NCI-H1048 (cell line): ENCODE results near the gene CD2.

Source experiments
- DNase-seq: peaks from one replicate; lab custom pipeline; 2025; lab: John Stamatoyannopoulos, UW

Gene CD2

DNA sequence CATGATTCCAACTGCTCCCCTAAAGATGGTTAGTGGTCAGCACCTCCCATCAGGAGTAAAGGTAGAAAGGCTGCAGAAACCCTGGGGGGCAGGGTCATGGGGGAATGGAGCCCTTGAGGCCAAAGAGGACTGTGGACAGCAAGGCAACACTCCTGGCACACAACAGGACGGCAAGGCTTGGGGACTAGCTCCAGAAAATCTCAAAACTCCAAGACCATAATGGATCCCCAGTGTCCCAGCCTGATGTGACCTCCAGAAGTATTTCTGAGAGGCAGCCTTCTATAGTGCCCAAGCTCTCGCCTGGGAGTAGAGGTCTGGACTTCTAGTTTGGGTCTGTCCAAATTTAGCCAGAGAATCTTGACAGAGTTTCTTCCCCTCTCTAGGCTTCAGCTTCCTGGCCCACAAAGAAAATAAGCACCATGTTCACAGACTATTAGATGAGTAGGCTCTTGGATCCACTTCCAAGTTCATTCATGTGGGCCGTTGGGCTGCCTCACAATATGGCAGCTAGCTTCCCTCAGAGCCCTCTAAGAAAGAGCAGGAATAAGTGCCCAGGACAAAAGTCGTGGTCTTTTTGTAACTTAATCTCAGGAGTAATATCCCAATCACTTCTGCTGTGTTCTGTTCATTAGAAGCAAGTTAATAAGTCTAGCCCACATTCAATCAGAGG, 6.9 kb downstream of the CD2 start:
- no peak for DNase-seq

DNA sequence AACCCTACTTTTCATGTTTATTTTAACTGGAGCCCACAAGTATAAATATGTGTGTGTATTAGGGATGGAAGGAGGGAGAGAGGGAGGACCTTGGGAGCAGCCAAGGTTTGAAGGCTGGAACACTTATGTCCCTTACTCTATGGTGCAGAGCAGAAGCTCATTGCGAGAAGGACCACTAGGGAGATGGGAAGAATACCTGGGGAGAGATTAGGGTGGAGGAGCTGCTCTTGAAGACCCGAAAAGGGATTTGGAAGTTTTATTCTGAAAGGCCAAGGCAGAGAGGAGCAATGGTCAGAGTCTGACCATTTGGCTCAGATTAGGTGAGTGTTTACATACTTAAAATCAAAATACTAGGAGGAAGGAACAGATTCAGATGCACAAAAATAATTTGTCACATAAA, 8.1 kb downstream of the CD2 start:
- DNase-seq, result no peak

DNA sequence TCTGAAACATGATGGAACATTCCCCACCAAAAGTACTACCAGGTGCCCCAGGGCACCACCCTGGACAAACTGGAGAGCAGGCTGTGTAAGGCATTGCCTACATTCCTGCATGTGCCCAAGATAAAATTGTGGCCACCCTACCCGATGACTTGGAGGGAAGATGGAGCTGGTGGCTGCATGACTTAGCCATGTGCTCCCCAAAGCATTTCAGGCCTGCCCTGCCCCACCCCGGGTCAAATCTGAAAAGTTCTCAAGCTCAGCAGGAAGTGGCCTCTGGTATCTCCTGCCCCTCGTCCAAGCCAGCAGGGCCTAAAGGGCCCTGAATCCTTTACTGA, 8.5 kb downstream of the CD2 start:
- DNase-seq, result no peak

DNA sequence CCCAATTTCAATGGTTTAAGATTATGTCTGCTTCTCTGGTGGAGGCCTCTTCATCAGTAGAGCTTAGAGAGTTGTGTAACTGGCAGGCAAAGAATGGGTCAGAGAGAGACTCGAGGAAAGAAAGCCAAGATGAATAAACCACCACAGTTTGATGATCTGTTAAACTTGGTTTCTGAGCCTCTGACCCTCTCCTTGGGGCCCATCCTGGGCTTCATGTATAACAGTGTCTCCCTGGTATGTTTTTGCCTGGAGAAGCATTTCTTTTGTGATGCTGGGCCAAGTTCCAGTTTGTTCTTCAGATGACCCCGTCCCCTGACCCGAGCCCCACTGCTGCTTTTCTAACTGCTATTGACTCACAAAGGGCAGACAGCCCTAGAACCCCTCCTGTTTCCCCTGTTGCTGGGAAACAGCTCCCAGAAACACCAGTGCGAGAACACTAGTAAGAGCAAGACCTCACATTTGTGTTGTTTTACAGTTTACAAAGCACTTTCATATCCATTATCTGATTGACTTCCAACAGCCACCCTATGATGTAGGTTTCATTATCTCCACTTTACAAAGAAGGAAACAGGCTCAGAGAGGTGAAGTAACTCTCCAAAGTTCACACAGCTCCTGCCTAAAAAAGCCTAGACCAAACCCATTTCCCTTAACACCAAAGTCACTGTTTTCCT, 9.0 kb downstream of the CD2 start:
- DNase-seq, result no peak

DNA sequence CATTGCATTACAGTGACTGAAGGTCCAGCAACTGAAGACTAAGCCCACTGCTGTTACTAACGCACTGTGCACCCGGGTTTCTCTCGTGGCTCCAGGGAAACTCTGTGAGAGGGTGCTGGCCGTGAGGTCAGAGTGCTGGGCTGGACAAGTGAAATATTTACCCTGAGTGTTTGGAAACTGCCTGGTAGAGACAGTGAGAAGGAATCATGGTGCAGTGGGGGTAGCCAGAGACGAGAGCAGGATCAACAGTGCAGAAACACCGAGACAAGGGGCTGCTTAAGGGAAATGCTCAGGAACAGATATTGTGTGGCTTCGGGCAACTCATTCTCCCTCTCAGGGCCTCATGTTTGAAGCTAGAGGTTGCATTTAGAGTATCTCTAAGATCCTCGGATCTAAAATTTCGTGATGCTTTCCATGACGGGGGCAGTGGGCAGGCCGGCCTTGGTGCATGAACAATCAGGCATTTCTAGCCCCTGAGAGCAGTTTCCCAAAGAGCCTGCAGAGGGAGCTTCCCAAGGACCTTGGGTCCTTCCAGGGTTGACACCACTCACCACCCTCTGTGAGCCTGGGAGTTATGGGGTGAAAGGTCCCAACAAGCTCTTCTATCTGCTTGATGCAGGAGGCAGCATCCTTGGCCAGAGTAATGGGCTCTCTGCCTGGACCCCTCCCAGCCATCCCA, 9.7 kb downstream of the CD2 start:
- DNase-seq, result no peak

DNA sequence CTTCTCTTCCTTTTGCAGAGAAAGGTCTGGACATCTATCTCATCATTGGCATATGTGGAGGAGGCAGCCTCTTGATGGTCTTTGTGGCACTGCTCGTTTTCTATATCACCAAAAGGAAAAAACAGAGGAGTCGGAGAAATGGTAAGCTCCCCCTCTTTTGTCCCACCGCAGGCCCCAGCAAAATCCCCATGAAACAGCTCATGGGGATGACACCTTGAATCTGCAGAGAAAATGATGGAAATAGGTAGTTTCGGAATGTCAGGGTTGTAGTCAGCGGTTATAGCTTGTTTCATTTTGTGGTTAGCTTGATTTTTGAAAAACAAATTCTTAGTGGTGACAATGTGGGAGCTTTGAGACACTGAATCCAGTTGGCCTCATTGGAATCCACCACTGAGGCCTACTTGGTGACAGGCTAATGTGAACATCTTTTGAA, 10.3 kb downstream of the CD2 start:
- no peak for DNase-seq

DNA sequence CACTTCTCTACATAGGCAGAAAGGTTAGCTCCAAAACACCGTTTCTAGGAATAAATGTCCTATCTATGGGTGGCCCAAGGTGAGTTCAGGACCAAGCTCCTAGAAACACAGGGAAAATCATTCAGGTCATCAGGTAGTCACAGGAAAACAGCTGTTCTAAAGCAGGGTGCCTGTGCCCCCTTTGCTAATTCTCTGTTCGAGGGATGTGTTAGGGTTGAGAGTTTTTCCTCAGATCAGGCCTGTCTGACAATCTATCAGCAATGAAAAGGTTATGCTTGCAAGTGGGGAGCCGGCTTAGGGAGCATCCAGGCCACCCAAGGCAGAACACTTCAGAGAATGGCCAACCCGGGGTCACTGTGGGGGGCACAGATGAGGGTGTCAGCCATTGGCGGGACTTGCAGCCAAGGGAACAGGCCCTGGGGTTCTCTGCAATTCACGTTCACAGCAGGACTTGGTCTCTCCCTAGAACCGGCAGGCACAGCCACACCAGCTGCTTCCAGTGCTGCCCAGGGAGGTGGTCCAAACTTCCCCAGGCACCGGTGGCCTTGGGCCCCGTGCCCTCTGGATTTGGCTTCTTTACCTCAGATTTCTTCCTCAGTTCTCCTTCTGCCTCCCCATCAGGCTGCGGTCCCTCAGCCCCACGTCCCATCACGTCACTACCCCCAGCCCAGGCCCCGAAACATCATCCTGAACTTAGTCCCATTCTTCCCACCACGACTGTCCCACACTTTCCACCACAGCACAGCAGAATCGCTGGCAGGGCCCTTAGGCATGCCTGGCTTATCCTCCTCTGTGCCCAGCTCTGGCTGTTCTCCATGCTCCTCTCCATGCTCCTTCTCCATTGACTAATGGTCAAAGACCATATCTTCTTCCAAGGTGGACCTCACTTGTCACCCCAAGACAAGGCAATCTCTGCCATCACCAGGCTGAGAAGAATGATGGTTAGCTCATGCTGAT, 11.0 kb downstream of the CD2 start:
- DNase-seq, result no peak

DNA sequence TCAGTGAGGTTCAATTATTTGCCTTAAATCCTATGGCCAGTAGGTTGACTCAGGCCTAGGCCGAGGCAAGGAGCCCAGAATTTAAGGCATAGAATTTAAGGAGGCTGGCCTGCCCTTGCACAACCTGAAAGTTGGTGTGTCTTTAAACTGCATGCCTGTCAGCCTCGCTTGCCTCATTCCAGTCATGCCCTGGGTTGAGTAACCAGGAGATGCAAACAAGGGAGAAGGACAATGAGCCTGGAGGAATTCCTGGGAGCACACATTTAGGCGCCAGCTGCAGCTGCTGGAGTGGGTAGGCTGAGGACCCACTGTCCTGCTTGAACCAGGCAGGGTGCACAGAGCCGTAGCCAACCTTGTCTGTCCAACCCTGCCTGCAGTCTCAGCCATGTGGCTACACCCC, 11.7 kb downstream of the CD2 start:
- DNase-seq, result no peak

DNA sequence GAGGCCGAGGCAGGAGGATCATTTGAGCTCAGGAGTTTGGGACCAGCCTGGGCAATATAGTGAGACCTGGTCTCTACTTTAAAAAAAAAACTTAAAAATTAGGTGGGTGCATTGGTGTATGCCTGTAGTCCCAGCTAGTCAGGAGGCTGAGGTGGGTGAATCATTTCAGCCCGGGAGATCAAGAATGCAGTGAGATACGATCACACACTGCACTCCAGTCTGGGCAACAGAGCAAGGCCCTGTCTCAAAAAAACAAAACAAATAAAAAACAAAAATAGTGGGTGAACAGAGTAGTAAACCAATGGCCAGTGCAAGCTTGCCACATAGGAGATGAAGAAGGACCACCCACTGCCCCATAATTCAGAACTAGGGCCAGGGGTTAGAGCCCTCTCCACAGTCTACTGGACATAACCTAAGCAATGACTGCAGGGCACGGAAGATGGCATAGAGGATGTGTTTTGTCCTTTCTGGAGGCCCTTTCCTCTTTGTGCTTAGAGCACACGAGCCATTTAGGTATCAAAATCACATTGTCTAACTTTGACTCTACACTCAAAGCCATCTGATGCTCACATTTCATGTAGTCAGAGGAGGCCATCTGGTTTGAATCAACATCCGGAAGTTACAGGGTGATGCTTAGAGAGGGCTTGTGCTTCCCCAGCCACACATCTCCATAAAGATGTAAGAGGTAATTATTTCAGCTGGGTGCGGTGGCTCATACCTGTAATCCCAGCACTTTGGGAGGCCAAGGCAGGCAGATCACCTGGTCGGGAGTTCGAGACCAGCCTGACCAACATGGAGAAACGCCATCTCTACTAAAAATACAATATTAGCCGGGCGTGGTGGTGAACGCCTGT, 12.6 kb downstream of the CD2 start:
- no peak for DNase-seq

DNA sequence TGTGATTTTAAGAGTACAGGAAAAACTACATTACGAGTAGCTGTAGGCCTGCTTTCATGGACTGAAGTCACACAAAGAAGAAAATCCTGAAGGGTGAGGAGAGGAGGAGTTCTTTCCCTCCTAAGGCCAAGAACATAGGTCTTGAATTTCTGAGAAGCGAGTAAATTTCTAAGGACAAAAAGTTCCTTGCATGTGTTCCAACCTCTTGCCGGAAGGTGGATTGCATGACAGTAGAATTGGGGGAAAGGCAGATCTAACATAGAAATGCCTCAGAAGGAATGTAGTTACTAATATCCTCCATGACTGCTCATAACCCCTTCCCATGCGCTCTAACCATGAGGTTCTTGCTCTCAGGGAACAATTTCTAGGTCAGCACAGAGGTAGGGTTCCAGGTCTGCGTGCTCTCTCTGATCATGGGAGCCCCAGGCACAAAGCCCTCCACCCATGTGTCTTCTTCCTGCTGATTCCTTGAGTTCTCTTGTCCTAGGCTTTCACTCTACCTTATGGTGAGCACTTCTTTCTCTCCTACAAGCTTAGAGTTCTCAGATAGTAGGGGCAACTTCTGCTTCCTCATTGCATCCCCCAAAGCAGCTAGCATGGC, 13.7 kb downstream of the CD2 start:
- DNase-seq, result no peak

DNA sequence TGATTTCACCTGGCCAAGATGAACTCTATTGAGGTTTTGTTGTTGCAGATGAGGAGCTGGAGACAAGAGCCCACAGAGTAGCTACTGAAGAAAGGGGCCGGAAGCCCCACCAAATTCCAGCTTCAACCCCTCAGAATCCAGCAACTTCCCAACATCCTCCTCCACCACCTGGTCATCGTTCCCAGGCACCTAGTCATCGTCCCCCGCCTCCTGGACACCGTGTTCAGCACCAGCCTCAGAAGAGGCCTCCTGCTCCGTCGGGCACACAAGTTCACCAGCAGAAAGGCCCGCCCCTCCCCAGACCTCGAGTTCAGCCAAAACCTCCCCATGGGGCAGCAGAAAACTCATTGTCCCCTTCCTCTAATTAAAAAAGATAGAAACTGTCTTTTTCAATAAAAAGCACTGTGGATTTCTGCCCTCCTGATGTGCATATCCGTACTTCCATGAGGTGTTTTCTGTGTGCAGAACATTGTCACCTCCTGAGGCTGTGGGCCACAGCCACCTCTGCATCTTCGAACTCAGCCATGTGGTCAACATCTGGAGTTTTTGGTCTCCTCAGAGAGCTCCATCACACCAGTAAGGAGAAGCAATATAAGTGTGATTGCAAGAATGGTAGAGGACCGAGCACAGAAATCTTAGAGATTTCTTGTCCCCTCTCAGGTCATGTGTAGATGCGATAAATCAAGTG, 14.3 kb downstream of the CD2 start:
- no peak for DNase-seq

DNA sequence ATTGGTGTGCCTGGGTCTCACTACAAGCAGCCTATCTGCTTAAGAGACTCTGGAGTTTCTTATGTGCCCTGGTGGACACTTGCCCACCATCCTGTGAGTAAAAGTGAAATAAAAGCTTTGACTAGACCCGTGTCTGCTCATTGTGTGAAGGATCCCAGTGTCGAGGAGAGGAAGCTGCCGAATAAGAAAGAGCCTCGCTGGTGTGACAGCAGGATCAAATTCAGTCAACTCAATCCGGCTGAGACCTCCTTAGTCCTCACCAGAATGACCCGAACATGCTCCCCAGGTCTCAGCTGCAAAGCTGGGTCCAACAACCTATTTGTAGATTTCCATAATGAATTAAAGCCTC, 14.8 kb downstream of the CD2 start:
- DNase-seq, result no peak

DNA sequence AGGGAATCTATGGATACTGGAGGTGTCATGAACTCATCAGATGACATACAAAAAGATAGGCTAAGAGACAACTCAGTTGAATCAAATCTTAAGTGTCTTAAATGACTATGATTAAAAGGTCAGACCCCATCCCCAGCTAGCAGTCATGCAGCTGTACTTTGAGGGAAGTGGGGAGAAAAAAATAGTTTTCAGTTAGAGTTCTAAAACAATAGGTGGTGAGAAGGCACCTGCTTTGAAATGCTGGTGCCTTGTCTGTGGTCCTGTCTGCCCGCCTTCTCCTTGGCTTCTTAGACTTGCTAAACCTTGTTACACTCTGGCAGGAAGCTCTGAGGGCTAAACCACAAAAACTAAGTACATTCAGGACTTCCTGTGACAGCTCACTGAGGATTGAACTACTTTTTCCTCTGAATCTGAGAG, 15.3 kb downstream of the CD2 start:
- no peak for DNase-seq

DNA sequence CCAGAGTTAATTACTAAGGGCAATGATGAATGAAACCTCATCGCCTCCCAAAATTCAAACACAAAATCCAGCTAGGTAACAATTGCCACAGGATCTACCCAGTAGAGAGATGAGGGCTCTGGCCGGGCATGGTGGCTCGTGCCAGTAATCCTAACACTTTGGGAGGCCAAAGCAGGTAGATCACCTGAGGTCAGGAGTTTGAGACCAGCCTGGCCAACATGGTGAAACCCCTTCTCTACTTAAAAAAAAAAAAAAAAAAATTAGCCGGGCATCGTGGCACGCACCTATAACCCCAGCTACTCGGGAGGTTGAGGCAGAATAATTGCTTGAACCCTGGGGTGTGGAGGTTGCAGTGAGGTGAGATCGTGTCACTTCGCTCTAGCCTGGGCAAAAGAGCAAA, 15.8 kb downstream of the CD2 start:
- no peak for DNase-seq

DNA sequence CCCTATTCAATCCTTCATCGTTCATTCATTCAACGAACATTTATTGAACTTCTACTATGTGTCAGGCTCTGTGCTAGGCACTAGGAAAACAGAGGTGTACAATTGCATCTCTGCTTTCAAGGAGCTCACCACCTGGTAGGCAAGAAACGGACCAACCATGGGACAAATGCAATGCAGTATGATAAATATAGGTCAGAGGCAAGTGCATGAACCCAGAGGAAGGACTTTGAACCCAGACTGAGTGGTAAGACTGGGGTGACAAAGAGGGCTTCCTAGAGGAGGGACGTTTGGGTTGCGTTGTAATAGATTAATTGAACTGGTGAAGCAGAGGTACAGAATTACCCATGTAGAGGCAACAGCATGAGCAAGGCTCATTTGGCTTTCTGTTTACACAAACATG, 16.4 kb downstream of the CD2 start:
- no peak for DNase-seq

DNA sequence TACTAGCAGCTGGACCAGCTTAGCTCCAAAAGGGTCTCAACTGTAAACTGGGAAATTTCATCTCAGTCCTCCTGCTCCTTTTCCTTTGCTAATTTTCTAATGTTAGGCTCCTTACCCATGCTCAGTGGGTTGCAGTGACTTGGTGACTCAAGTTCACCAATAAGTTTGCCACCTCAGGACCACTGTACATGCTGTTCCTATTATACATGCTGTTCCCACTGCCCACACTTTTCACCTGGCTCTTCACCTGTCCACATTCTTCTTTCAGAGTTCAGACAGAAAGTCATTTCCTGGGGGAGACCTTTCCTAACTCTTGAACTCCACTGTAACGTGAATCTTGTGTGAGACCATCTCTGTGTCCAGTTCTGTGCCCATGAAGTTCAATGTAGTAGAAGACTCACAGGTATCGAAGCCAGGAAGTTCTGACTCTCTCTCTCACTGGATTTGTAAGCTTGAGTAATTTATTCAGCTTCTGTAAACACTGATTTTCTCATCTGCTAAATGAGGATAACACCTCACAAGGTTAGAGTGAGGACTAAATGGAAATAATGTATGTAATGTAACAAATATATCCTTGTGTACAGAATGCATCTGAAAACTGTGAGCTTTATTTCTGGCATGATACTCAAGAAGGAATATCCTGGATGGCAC, 17.9 kb downstream of the CD2 start:
- no peak for DNase-seq

DNA sequence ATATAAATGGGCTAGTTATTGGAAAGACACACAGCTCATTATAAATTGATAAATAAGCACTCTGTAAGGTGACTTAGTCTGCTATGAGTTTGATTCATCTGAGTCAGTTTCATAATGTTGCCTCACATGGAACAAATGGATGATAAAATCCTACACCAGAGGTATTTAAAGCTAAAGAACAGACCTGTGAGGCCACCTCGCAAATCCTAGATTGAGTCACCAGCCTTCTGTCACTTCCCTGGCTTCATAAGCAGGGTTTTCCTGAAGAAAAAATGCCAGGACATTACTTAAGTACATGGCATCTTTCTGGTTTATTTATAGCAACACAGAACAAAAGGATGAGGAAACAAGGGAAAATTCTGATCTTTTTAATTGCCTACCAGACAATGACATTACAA, 18.4 kb downstream of the CD2 start:
- no peak for DNase-seq

DNA sequence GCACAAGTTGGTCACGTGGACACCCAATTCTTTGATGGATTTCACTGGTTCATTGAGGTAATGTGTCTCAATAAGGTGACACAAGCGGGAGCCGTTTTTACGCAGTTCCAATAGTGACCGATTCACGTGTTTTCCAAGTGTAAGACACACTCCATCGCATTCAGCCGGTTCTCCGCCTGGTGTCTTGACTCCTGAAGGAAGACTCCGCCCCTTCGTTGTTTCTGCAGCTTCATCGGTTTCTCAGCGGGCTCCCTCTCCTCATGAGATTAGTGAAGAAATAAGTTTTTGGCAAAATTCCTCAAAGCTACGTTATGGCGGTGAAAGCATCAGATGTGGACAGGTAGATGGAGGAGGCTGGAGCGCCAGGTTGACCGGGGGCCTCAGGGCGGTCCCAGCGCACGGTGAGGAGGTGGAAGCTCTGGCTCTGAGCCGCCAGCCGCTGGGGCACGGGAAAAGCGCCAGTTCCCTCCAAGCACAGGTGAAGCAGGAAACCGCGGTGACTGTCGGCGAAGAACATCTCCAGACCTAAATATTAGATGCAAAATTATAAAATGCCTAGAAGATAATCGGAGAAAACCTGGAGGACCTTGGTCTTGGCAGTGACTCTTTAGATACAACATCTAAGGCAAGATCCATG, 21.0 kb downstream of the CD2 start:
- no peak for DNase-seq
